OCI-LY7 (cell line): ENCODE data around the gene IQSEC1. TPM values are rescaled to one million over a fixed set of nuclear protein-coding genes. Genes with fewer than 3 reads are reported as not detected.
A peak's percentile ranks its signal among the peaks of the same experiment; 100 is the strongest.
"Not testable (repeated sequence)": the region's sequence is repeated elsewhere in the genome, so short reads cannot be mapped to it uniquely, and the experiment has no call there.

ENCODE experiments used
- BruUV-seq: library from RNA; stranded (reverse); fragments of 400-500 nt; replicated peaks from 2 replicates; lab custom pipeline; 2021; lab: Mats Ljungman, UMichigan
- CTCF ChIA-PET: fragments of 300-600 bp; sonication (Branson Sonifier 250); formaldehyde crosslinking; loops from one replicate; lab custom pipeline; 2022; ENCODE audit warnings: antibody characterized with exemption; ENCODE audit not compliant: unreplicated experiment; lab: Charles Lee
- POLR2A ChIA-PET: fragments of 300-600 bp; sonication (Branson Sonifier 250); formaldehyde crosslinking; loops from one replicate; lab custom pipeline; 2022; ENCODE audit warnings: antibody characterized with exemption; lab: Charles Lee
- DNase-seq: peaks from one replicate; pipeline ENCODE4 v3.0.0-alpha.2; 2015; ENCODE audit warnings: low spot score
- H2AFZ ChIP-seq: fragments of 200-600 bp; sonication (generic), shearing (Covaris generic); 2 replicates; pipeline ENCODE4 v1.6.1; 2014; ENCODE audit warnings: mild to moderate bottlenecking, antibody characterized with exemption, low read length, moderate library complexity
- H3K27ac ChIP-seq: fragments of 200-600 bp; sonication (generic); 2 replicates; pipeline ENCODE4 v1.5.1; 2014; ENCODE audit warnings: mixed run types, low read depth, mild to moderate bottlenecking, moderate library complexity, low read length, inconsistent platforms; ENCODE audit not compliant: poor library complexity, severe bottlenecking
- H3K36me3 ChIP-seq: fragments of 200-600 bp; sonication (generic); 2 replicates; pipeline ENCODE4 v1.6.1; 2014; ENCODE audit warnings: mild to moderate bottlenecking, antibody characterized with exemption, low read length, moderate library complexity, mixed read lengths; ENCODE audit not compliant: insufficient read depth
- H3K4me1 ChIP-seq: fragments of 200-600 bp; sonication (generic); 2 replicates; pipeline ENCODE4 v1.5.1; 2014; ENCODE audit warnings: mild to moderate bottlenecking, low read length; ENCODE audit not compliant: insufficient read depth, poor library complexity, severe bottlenecking
- H3K4me2 ChIP-seq: fragments of 200-600 bp; sonication (generic); 2 replicates; pipeline ENCODE4 v1.6.1; 2014; ENCODE audit warnings: mild to moderate bottlenecking, low read length
- H3K4me3 ChIP-seq: fragments of 200-600 bp; sonication (generic); 2 replicates; pipeline ENCODE4 v1.5.1; 2014; ENCODE audit warnings: mild to moderate bottlenecking, low read depth, low read length; ENCODE audit not compliant: poor library complexity, severe bottlenecking
- H3K79me2 ChIP-seq: fragments of 200-600 bp; sonication (generic); 2 replicates; pipeline ENCODE4 v1.6.1; 2016; ENCODE audit warnings: low read depth, mild to moderate bottlenecking, low read length, moderate library complexity, mixed read lengths; ENCODE audit not compliant: insufficient read depth
- H3K9me2 ChIP-seq: fragments of 200-600 bp; sonication (generic); 2 replicates; pipeline ENCODE4 v1.6.1; 2016; ENCODE audit warnings: mild to moderate bottlenecking, low read length, mixed read lengths; ENCODE audit not compliant: insufficient read depth
- H3K9me3 ChIP-seq: fragments of 200-600 bp; sonication (generic); 2 replicates; pipeline ENCODE4 v1.6.1; 2014; ENCODE audit warnings: mild to moderate bottlenecking, mixed run types, low read length, mixed read lengths
- H4K20me1 ChIP-seq: fragments of 200-600 bp; sonication (generic); 2 replicates; pipeline ENCODE4 v1.6.1; 2014; ENCODE audit warnings: mild to moderate bottlenecking, antibody characterized with exemption, low read length, moderate library complexity, mixed read lengths; ENCODE audit not compliant: insufficient read depth
- EZH2phosphoT487 ChIP-seq: fragments of 200-600 bp; sonication (generic); IDR thresholded peaks from 2 replicates; pipeline ENCODE4 v1.6.1; 2018; ENCODE audit warnings: low read depth, borderline replicate concordance, mild to moderate bottlenecking, mixed run types, antibody characterized with exemption, low read length, moderate library complexity, mixed read lengths
- intact Hi-C: fragments of 100-400 bp; cut with micrococcal nuclease; formaldehyde crosslinking; loops from one replicate; pipeline ENCODE4 v1.10.0; 2022; ENCODE audit not compliant: unreplicated experiment
- total RNA-seq, 2 experiments: library from RNA; depleted of rRNA in 1 of 2; stranded (reverse); fragments of >200 nt in 1 of 2; shearing (Covaris generic) in 1 of 2; gene quantifications; 2 replicates each; pipeline ENCODE4 v1.2.3, GENCODE V29; 2014 to 2022
- TF ChIP-seq, protein P1 (sequence below): fragments of 200-600 bp; sonication (generic); conservative IDR thresholded peaks from 2 replicates; pipeline ENCODE4 v1.5.1; 2014; ENCODE audit warnings: mild to moderate bottlenecking, antibody characterized with exemption, low read length, moderate library complexity, mixed read lengths

Gene IQSEC1
- total RNA-seq, 2 experiments from 2014 or later = 25.2 to 70.1 TPM

DNA sequence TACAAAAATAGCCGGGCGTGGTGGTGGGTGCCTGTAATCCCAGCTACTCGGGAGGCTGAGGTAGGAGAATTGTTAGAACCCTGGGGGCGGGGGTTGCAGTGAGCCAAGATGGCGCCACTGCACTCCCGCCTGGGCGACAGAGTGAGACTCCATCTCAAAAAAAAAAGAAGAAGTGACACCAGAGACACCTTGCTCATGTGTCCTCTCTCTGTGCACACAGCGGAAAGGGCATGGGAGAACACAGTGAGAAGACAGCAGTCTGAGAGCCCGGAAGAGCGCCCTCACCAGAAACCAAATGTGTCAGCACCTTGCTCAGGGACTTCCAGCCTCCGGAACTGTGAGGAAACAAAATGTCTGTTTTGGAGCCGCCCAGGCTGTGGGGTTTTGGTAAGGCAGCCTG lies 191.4 kb downstream of the IQSEC1 start:
- intact Hi-C loops, H3K27ac ChIP-seq, POLR2A ChIA-PET, H3K79me2 ChIP-seq, H3K9me2 ChIP-seq, BruUV-seq, CTCF ChIA-PET, H3K4me3 ChIP-seq, H3K36me3 ChIP-seq, H2AFZ ChIP-seq, H3K9me3 ChIP-seq, H4K20me1 ChIP-seq: not testable (repeated sequence)
- TF ChIP-seq, protein P1, sequence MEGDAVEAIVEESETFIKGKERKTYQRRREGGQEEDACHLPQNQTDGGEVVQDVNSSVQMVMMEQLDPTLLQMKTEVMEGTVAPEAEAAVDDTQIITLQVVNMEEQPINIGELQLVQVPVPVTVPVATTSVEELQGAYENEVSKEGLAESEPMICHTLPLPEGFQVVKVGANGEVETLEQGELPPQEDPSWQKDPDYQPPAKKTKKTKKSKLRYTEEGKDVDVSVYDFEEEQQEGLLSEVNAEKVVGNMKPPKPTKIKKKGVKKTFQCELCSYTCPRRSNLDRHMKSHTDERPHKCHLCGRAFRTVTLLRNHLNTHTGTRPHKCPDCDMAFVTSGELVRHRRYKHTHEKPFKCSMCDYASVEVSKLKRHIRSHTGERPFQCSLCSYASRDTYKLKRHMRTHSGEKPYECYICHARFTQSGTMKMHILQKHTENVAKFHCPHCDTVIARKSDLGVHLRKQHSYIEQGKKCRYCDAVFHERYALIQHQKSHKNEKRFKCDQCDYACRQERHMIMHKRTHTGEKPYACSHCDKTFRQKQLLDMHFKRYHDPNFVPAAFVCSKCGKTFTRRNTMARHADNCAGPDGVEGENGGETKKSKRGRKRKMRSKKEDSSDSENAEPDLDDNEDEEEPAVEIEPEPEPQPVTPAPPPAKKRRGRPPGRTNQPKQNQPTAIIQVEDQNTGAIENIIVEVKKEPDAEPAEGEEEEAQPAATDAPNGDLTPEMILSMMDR = peak; percentile 43
- H3K4me2 ChIP-seq = 0 out of 2 replicates have a peak overlapping the region, but pooled peaks have one; percentile 10
- peak; percentile 61 for DNase-seq
- peaks cover 26% of the 10 kb centered on the region for H3K4me1 ChIP-seq

DNA sequence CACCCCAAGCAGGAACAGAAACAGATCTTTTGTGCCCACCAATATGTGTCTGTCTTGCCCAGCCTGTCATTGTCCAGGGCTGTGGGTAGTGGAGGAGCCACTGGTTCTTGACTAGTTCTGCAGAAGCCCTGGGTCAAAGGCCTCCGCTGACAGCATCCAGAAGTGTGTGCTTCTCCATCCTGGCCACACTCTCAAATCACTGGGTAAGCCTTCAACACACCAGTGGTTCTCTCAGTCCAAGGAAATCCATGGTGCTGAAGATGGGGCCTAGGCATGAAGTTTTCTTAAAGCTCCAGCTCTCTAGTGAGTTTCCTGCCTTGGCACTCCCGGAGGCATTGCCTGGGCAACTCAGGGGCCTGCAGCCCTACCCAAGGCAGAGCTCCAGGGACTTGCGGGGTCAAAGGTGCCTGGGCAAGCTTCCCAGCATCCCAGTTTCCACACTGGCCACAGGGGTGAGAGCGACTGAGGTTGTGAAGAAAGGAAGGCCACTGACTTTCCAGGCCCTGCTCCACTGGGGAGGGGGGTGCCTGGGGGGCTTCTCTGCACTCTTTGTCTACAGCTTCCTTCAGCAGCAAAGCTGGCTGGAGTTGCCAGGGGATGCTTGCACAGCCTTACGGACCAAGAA lies 193.9 kb downstream of the IQSEC1 start:
- no peak for TF ChIP-seq EZH2phosphoT487
- TF ChIP-seq, protein P1 = no peak
- H3K27ac ChIP-seq = no peak overlapping the region
- H3K4me1 ChIP-seq = peaks cover 4% of the 10 kb centered on the region
- no peaks in the 10 kb centered on the region for H3K9me2 ChIP-seq
- H3K9me3 ChIP-seq = no peaks in the 10 kb centered on the region
- no peak overlapping the region for H2AFZ ChIP-seq
- no peaks in the 10 kb centered on the region for H3K79me2 ChIP-seq
- no peaks in the 10 kb centered on the region for H4K20me1 ChIP-seq
- BruUV-seq = no TSS peak
- H3K36me3 ChIP-seq = no peaks in the 10 kb centered on the region
- CTCF ChIA-PET = interaction anchor here (0.8 kb wide), 1 partner anchor 10 kb away, joined by 3 read pairs; no protein-coding TSS in a partner anchor
- H3K4me2 ChIP-seq = no peak overlapping the region
- H3K4me3 ChIP-seq = no peak overlapping the region
- intact Hi-C loops = no loop called here
- DNase-seq = no peak
- POLR2A ChIA-PET = no interaction called here

DNA sequence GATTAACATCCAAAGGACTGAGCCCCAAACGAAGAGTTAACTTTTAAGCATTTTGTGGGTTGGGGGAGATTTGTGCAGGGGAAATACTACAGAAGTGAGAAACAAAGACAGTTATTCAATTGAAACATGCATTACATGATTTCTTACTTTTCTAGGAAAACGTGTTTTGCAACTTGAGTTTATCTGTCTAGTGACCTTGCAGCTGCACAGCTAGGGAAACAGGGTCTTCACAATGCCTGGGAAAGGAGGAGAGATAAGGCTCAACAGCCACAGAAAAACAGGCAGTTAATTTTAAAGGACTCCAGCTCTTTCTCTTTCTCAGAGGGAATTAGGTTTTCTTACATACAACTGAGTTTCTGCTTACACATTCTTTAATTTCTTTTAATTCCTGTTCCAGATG lies 194.5 kb downstream of the IQSEC1 start:
- BruUV-seq, H3K4me2 ChIP-seq, intact Hi-C loops, H3K4me3 ChIP-seq, POLR2A ChIA-PET, H2AFZ ChIP-seq, H3K27ac ChIP-seq, H3K9me2 ChIP-seq, H3K36me3 ChIP-seq, H3K9me3 ChIP-seq, DNase-seq, H3K4me1 ChIP-seq, H3K79me2 ChIP-seq, H4K20me1 ChIP-seq, CTCF ChIA-PET: not testable (repeated sequence)
